Measurements from ENCODE around the gene EREG. TPM values are rescaled to one million over a fixed set of nuclear protein-coding genes. Genes with fewer than 3 reads are reported as not detected.

Gene EREG
- total RNA-seq, 1 donor from 2014 or later, result not detected

Other genes starting within 250 kb of the EREG start
- 10.1 TPM for gene MTHFD2L, start 207.0 kb upstream of the EREG start, total RNA-seq
- 0.19 TPM for gene EPGN, start 56.7 kb upstream of the EREG start, total RNA-seq
- 1.4 TPM for gene AREG, start 80.0 kb downstream of the EREG start, total RNA-seq